Type B pancreatic cell (in vitro differentiated cells): Measurements from ENCODE around the gene OTULINL. TPM values are rescaled to one million over a fixed set of nuclear protein-coding genes. Genes with fewer than 3 reads are reported as not detected.

ENCODE experiments used
- DNase-seq: peaks from one replicate; pipeline ENCODE4 v3.0.0; 2021; ENCODE audit warnings: mixed read lengths; ENCODE audit not compliant: unreplicated experiment; ENCODE audit errors: extremely low spot score
- H3K27ac Mint-ChIP-seq: 2 replicates; pipeline ENCODE4 v1.8.0; 2021; ENCODE audit warnings: mild to moderate bottlenecking, mixed read lengths
- H3K27me3 Mint-ChIP-seq: 2 replicates; pipeline ENCODE4 v1.8.0; 2021; ENCODE audit warnings: mixed read lengths
- H3K36me3 Mint-ChIP-seq: 2 replicates; pipeline ENCODE4 v1.8.0; 2021; ENCODE audit warnings: mixed read lengths
- H3K4me1 Mint-ChIP-seq: one replicate; pipeline ENCODE4 v1.8.0; 2021; ENCODE audit warnings: mixed read lengths; ENCODE audit not compliant: unreplicated experiment
- H3K4me3 Mint-ChIP-seq: 2 replicates; pipeline ENCODE4 v1.8.0; 2021; ENCODE audit warnings: mild to moderate bottlenecking, mixed read lengths
- H3K9me3 Mint-ChIP-seq: 2 replicates; pipeline ENCODE4 v1.8.0; 2021; ENCODE audit warnings: mixed read lengths
- CTCF ChIP-seq: fragments of 200-600 bp; sonication (generic); conservative IDR thresholded peaks from 2 replicates; pipeline ENCODE4 v1.5.0; 2021; ENCODE audit warnings: antibody characterized with exemption, mild to moderate bottlenecking
- total RNA-seq: library from RNA; stranded (reverse); gene quantifications from 2 replicates; pipeline ENCODE4 v1.2.1, GENCODE V29; 2021; ENCODE audit warnings: low replicate concordance

The OTULINL gene
- total RNA-seq, 1 donor from 2014 or later, result 7.1 TPM

GRCh38 chr5:14599476-14600127, 18.0 kb downstream of the OTULINL start:
- Mint-ChIP-seq H3K27me3 (no peaks in the 10 kb centered on the region), H3K27ac (no peak overlapping the region)
- TF ChIP-seq CTCF, result no peak

GRCh38 chr5:14600846-14601245, 19.3 kb downstream of the OTULINL start:
- Mint-ChIP-seq H3K4me1 (no peaks in the 10 kb centered on the region), H3K36me3 (peaks cover 9% of the 10 kb centered on the region)
- no peak for TF ChIP-seq CTCF

More at GRCh38 chr5:14599476-14600127, 18.0 kb downstream of the OTULINL start:
- no peak overlapping the region for H3K4me3 Mint-ChIP-seq
- H3K9me3 Mint-ChIP-seq, result no peaks in the 10 kb centered on the region
- DNase-seq, result no peak
- peaks cover 5% of the 10 kb centered on the region for H3K36me3 Mint-ChIP-seq
- H3K4me1 Mint-ChIP-seq, result no peaks in the 10 kb centered on the region

GRCh38 chr5:14603141-14603540, 21.5 kb downstream of the OTULINL start:
- no peak for TF ChIP-seq CTCF
- Mint-ChIP-seq H3K4me1 (no peaks in the 10 kb centered on the region), H3K27ac (no peak overlapping the region), H3K9me3 (no peaks in the 10 kb centered on the region), H3K4me3 (no peak overlapping the region), H3K36me3 (peaks cover 9% of the 10 kb centered on the region), H3K27me3 (no peaks in the 10 kb centered on the region)
- DNase-seq, result no peak

More at GRCh38 chr5:14600846-14601245, 19.3 kb downstream of the OTULINL start:
- no peak for DNase-seq
- Mint-ChIP-seq H3K9me3 (no peaks in the 10 kb centered on the region), H3K4me3 (no peak overlapping the region), H3K27me3 (no peaks in the 10 kb centered on the region), H3K27ac (no peak overlapping the region)

- no peak overlapping the region for H3K4me3 Mint-ChIP-seq
- H3K9me3 Mint-ChIP-seq, result no peaks in the 10 kb centered on the region
- no peak for TF ChIP-seq CTCF
- H3K36me3 Mint-ChIP-seq, result peaks cover 9% of the 10 kb centered on the region
- no peaks in the 10 kb centered on the region for H3K4me1 Mint-ChIP-seq
- no peaks in the 10 kb centered on the region for H3K27me3 Mint-ChIP-seq
- no peak overlapping the region for H3K27ac Mint-ChIP-seq
- DNase-seq, result no peak
Observed at GRCh38 chr5:14607104-14607503, 25.5 kb downstream of the OTULINL start.

- H3K27ac Mint-ChIP-seq, result no peak overlapping the region
- H3K36me3 Mint-ChIP-seq, result peaks cover 4% of the 10 kb centered on the region
- no peaks in the 10 kb centered on the region for H3K27me3 Mint-ChIP-seq
- no peaks in the 10 kb centered on the region for H3K4me1 Mint-ChIP-seq
- DNase-seq, result no peak
- no peak for TF ChIP-seq CTCF
- no peak overlapping the region for H3K4me3 Mint-ChIP-seq
- no peaks in the 10 kb centered on the region for H3K9me3 Mint-ChIP-seq
Observed at GRCh38 chr5:14608169-14608568, 26.6 kb downstream of the OTULINL start.
